Cortex of kidney (tissue), 1 donor: ENCODE data around the gene HS3ST2.
"Not testable (repeated sequence)": the region's sequence is repeated elsewhere in the genome, so short reads cannot be mapped to it uniquely, and the experiment has no call there.

ENCODE experiments used
- DNase-seq: peaks from one replicate; lab custom pipeline; 2025; lab: John Stamatoyannopoulos, UW

The HS3ST2 gene

DNA sequence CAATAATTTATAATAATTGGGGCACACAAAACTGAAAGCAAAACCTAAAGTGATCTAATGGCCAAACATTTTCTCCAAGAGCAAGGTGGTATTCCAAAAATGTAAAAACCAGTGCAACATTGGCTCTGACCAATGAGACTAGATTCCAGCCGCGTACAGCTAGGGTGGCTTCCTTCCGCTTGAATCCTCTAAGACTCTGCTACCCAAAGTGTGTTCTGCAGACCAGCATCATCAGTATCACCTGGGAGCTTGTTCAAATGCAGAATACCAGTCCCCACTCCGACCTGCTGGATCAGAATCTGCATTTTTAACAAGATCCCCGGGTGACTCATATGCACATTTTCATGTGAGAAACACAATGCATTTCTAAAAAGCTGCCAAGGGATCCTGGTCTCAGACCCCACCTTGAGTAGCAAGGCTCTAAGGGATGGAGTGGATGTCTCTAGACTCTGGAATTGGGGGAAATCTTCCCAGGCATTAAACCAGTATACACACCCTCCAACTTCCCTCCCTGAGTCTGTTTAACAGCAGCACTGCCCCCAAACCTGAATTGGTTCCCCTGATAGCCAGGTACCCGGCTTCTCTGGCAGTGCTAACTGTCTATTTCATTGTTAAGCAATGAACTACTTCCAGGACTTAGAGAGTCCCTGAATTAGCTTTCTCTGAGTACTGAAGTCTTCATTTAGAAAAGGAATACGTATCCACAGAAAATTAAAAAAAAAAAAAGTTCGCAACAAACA, 118.2 kb downstream of the HS3ST2 start:
- DNase-seq: no peak

- no peak for DNase-seq
Measured at GRCh38 chr16:22933173-22933572, 119.2 kb downstream of the HS3ST2 start.

DNA sequence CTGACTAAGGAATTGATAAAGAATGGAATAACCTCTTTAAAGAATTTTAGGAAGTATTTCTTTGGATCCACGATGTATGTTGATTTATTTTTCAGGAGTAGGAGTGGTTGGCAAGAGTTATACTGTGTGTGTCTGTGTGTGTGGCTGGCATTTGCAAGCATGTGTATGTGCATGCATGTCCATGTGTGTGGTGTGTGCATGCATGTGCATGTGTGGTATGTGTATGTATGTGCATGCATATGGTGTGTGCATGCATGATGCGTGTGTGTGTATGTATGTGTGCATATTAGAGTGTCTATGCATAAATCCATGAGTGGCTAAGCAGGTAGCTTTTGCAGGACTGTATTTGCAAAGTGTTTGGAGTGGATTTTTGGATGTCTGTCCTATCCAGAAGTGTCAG, 120.8 kb downstream of the HS3ST2 start:
- no peak for DNase-seq

GRCh38 chr16:22937169-22937568, 123.2 kb downstream of the HS3ST2 start:
- no peak for DNase-seq

GRCh38 chr16:22938647-22939046, 124.7 kb downstream of the HS3ST2 start:
- DNase-seq: no peak

DNA sequence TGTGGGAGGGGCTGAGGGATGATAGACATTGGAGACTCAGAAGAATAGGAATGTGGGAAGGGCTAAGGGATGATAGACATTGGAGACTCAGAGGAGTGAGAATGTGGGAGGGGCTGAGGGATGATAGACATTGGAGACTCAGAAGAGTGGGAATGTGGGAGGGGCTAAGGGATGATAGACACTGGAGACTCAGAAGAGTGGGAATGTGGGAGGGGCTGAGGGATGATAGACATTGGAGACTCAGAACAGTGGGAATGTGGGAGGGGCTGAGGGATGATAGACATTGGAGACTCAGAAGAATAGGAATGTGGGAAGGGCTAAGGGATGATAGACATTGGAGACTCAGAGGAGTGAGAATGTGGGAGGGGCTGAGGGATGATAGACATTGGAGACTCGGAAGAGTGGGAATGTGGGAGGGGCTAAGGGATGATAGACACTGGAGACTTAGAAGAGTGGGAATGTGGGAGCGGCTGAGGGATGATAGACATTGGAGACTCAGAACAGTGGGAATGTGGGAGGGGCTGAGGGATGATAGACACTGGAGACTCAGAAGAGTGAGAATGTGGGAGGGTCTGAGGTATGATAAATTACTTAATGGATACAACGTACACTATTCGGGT, 125.9 kb downstream of the HS3ST2 start:
- DNase-seq: not testable (repeated sequence)

GRCh38 chr16:22941970-22942501, 128.1 kb downstream of the HS3ST2 start:
- no peak for DNase-seq

DNA sequence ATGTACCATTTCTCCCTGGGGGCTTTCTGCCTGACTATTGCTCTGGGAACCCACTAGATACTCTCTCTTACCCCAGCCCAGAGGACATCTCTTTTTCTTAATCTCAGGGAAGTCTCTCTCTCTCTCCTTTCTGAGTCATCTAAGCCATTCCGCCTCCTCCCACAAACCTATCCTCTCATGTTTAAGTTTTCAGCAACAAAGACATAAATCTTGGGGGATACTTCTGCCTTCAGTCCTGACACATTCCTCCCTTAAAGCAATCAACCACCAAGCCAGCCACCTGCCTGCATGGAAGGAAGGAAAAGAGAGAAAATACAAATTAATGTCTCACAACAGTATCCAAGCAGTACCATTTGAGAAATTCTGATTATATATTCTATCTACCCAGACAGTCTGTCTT, 128.8 kb downstream of the HS3ST2 start:
- DNase-seq: no peak

- DNase-seq: no peak
Measured at GRCh38 chr16:22945361-22945760, 131.4 kb downstream of the HS3ST2 start.

DNA sequence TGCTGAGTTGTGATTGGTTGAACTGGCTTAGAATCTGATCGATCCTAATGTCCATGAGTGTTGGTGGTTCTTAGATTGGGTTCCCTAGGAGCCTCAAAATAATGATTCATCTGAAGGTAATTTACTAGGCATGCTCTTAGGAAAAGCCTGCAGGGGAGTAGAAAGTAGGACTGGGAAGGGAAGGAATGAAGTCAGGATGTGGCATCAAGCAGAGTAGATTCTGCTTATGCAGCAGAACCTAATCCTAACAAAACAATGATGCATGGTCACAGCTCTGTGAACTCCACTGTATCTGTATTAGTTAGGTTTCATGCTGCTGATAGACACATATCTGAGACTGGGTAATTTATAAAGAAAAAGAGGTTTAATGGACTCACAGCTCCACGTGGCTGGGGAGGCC, 132.5 kb downstream of the HS3ST2 start:
- no peak for DNase-seq

DNA sequence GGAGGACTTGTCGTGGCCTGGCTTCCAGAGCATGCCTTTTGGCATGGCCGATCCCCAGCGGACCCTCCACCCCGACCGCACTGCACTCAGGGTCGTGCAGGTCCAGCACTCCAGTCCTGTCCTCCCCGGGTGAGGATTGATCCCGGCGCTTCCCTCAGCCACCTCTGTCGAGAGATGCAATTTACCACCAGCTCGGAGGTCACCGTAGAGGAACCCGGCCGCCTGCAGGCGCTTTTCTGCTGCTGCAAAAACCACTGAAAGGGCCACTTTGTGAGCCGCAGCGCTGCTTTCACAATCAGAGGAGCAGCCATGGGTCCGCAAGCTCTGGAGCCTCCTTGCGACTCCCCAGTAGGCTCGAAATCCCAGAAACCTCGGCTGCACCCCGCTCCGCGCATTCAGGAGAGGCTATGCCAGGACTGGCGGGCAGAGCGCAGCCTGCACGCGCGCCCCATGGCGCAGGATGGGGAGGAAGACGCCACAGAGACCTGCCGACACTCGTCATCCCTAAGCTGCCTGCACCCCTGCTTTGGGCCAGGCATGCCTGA, 134.2 kb downstream of the HS3ST2 start:
- no peak for DNase-seq

GRCh38 chr16:22948603-22949368, 134.8 kb downstream of the HS3ST2 start:
- DNase-seq: no peak

DNA sequence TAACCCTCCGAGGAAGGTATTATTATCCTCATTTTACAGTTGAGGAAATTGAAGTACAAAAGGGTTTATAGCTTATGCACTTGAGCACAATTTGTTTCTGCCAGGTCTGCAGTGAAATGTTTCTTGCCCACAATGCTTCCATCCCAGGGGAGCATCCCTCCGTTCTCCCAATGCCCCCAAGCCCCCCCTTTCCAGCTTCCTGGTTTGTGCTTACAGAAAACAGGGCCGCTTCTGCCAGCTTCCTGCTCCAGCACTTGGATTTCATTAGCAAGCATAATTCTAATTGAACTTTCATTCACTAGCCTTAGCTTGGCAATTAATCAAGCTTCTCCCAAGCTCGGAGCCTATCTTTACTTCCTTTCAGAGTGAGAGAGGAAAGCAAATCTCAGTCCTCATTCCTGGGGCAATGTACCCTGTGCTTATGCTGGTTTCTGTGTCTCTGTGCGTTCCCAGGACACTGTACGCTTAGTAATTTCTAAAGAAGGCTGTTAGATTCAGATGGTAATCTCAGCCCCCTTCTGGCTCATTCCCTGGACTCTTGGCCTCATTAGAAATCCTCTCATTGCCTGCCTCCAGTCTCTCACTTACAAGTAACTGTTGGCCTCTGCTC, 141.6 kb downstream of the HS3ST2 start:
- DNase-seq: no peak

DNA sequence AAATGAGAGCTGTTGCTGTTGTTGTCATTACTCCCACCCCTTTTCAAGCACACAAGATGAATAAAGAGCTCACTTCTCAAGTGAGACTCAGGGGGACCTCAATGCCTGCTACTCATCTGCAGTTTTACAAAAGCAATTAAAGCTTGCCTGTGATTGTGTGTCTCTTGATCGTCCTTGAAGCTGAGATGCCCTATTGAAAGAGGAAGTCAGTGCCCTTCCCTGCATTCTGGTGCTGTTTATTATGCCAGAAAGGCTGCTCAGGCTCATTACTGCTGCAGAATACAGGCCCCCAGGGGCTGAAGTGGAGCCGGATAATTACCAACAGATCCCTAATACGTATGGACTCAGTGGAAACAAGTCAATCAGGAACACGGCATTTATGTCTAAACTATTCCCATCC, 147.2 kb downstream of the HS3ST2 start:
- DNase-seq: no peak

DNA sequence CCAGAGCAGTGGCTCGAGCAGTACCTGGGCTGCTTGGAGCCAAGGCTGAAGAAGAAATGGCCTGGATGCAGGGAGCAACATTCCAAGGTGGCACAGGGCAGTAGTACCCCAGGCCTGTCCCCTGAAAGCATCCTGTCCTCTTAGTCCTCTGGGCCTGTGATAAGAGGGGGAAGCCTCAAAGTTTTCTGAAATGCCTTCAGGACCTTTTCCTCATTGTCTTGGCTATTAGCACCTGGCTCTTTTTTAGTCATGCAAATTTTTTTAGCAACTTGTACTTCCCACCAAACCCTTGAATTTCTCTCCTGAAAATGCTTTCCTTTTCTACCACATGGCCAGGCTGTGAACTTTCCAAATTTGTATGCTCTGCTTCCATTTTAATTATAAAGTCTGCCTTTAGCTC, 148.9 kb downstream of the HS3ST2 start:
- DNase-seq: no peak
